NCI-H187 (cell line): ENCODE measurements around the gene MYCBPAP.
A peak's percentile ranks its signal among the peaks of the same experiment; 100 is the strongest.

Experiments
- DNase-seq, 2 experiments: peaks; one replicate each; lab custom pipeline; 2025; lab: John Stamatoyannopoulos, UW

MYCBPAP gene

GRCh38 chr17:50556803-50557202 is 48.6 kb downstream of the MYCBPAP start:
- no peak for DNase-seq

- no peak for DNase-seq
Measured at GRCh38 chr17:50557630-50558029, 49.4 kb downstream of the MYCBPAP start.

GRCh38 chr17:50558091-50558490 is 49.9 kb downstream of the MYCBPAP start:
- DNase-seq: no peak

- no peak for DNase-seq
Measured at GRCh38 chr17:50558581-50558940, 50.3 kb downstream of the MYCBPAP start.

- DNase-seq: no peak
Measured at GRCh38 chr17:50558941-50559614, 50.8 kb downstream of the MYCBPAP start.

- DNase-seq: no peak
Measured at GRCh38 chr17:50559674-50560184, 51.5 kb downstream of the MYCBPAP start.

GRCh38 chr17:50560185-50560824 is 52.1 kb downstream of the MYCBPAP start, which contains the start of gene CACNA1G:
CACNA1G (plus strand) TSS chr17:50560715; CDS start chr17:50561460, 745 bp downstream.
- peak; percentile 35 to 71 for DNase-seq

GRCh38 chr17:50560931-50561745 is 52.9 kb downstream of the MYCBPAP start:
- no peak for DNase-seq

GRCh38 chr17:50561746-50562141 is 53.5 kb downstream of the MYCBPAP start:
- DNase-seq: no peak

GRCh38 chr17:50562242-50563091 is 54.2 kb downstream of the MYCBPAP start:
- DNase-seq: no peak

- DNase-seq: no peak
Measured at GRCh38 chr17:50563092-50563511, 54.9 kb downstream of the MYCBPAP start.

- DNase-seq: no peak
Measured at GRCh38 chr17:50564916-50565315, 56.7 kb downstream of the MYCBPAP start.

- no peak for DNase-seq
Measured at GRCh38 chr17:50565402-50566350, 57.4 kb downstream of the MYCBPAP start.

GRCh38 chr17:50566886-50567285 is 58.6 kb downstream of the MYCBPAP start:
- no peak for DNase-seq

GRCh38 chr17:50568659-50569058 is 60.4 kb downstream of the MYCBPAP start:
- no peak for DNase-seq

GRCh38 chr17:50569592-50569991 is 61.4 kb downstream of the MYCBPAP start:
- DNase-seq: no peak

GRCh38 chr17:50570032-50570431 is 61.8 kb downstream of the MYCBPAP start:
- DNase-seq: no peak

- peak in 1 of 2 experiments; percentile 25 for DNase-seq
Measured at GRCh38 chr17:50570528-50570927, 62.3 kb downstream of the MYCBPAP start.

- no peak for DNase-seq
Measured at GRCh38 chr17:50571681-50572080, 63.4 kb downstream of the MYCBPAP start.

- DNase-seq: no peak
Measured at GRCh38 chr17:50572541-50572940, 64.3 kb downstream of the MYCBPAP start.
